Activated T-cell treated with anti-CD3 and anti-CD28 coated beads for 1 hour (primary cell): ENCODE measurements around the gene OR52H1.

Experiments
- DNase-seq: peaks from one replicate; pipeline ENCODE4 v3.0.0-alpha.2; 2020; ENCODE audit warnings: low read depth

OR52H1 gene

DNA sequence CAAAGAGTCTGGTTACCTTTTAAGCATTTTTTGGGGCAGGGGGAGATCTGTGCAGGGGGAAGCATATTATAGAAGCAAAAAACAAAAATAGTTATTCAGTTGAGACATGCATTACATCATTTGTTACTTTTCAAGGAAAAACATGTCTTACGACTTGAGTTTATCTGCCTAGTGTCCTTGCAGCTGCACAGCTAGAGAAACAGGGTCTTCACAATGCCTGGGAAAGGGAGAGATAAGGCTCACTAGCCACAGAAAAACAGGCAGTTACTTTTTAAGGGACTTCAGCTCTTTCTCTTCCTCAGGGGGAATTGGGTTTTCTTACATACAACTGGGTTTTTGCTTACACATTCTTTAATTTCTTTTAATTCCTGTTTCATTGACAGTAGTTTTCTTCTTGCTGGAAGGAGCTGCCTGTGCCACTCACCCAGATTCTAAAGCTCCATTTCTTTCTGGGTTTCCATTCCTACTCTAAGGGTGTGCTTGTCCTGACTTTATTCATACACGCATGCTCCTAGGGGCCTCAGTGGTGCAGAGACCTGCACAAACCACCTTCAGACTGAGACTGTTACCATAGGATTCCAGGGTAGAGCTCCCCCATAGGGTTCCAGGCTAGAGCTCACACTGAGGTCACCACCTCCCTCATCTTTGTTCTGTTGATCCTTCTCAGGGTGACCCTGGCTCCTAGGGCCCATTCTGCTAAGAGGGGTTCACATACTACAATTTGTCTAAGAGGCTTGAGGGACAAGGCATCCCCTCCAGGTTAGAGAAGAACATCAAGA is 17.1 kb downstream of the OR52H1 start:
- DNase-seq: no peak

DNA sequence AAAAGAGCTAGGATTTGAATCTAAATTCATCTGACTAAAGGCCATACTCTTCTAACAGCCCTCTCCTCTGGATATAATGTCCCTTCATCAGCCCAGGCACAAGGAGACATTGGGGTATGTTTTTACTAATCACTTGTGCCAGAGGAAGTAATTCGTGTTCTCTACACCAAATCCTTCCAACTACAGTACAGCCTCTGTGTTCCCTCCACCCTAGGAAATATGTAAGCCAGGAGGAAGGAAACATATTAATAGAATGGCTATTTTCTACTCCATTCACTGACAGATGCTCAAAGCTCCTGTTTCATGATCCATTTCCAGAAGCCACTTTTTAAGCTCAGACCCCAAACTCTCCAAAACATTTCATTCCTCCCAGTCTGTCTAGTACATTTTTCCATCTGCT is 19.8 kb downstream of the OR52H1 start:
- no peak for DNase-seq

DNA sequence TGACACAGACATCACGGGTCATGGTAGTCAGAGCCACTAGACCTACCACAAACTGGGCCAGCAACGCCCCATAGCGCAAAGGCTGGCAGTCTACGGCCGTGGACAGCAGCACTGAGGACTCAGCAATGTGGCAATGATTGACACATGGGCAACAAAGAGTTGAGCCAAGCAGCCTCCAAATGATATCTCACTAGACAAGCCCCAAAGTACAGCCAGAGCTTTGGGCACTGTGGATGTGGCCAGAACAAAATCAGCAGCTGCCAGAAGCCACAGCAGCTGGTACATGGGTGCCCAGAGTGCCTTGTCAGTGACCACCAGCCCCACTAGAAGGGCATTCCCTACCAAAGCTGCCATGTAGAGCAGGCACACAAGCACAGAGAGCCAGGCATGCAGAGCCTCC is 20.6 kb downstream of the OR52H1 start:
- no peak for DNase-seq

DNA sequence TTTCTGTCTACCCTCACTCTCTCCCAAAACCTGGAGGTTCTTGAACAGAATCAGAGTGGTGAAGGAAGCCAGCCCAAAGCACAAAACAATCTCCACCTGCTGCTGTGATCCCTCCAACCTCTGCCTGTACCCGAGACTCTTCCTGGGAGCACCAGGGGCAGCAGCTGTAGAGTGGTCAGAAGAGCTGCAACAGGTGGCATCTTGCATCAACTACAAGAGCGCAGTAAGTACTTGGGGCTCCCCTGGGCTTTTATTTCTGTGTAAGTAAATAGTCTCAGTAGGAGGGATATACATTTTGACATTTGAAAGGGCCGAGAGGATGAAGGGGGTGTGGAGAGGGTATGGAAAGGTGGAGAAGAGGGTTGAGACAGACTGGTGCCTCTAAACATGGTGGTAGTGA is 23.6 kb downstream of the OR52H1 start:
- no peak for DNase-seq

DNA sequence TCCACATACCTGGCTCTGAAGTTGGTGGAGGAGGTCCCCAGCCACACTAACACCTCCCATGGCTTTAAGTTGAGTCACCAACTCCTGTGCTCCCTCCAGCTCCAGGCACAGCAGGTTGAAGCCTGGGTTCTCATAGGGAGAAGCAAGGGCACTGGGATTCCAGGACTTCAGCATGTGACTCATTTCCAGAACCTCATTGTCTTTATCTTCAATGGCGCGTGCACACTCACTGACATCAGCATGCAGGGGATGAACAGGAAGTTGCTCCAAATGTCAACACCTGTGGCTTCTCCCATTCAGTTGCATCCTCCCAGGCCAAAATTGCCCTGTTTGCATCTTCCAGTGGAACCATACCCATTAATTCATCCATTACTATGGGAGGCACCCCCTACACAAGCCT is 26.0 kb downstream of the OR52H1 start:
- no peak for DNase-seq

DNA sequence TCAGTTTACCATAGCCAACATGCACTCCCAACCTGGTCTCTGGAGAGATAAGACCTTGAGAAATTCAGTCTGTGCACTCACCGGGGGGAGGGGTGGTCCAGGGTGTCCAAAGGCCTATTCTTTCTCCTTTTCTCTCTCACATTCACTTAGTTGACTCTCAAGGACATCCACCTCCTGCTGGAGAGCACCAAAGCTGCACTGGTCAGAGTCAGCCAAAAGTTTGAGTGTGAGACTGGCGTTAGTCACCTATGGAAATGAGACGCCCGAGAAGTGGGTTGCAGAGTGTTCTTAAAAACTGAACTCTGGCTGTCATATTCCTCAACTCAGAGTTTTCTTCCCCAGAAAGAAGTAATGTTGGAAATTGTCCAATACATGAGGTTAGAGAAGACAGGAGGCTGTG is 26.8 kb downstream of the OR52H1 start:
- no peak for DNase-seq

DNA sequence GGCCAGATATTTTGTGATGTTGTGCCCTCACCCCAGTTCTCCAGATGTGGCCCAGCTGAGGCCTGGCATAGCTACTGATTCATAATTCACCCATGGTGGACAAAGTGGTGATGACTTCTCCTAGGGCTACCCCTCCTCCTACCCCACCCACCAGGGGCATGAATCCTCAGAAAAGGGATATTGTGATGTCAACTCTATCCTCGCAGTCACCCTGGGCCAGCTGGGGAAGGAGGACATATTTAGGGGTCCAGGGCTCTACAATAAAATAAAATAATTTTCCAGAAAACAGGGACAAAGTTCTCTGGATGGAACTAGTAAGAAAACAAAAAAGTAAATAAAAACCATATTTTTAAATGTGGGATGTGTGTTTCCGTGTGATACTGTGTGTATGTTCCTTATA is 31.7 kb downstream of the OR52H1 start, which contains the start of gene UBQLNL:
Gene UBQLNL (minus strand): TSS at position 101 of the 400 bp plus-strand sequence. CDS start 258 bp downstream, outside the sequence.
- no peak for DNase-seq

DNA sequence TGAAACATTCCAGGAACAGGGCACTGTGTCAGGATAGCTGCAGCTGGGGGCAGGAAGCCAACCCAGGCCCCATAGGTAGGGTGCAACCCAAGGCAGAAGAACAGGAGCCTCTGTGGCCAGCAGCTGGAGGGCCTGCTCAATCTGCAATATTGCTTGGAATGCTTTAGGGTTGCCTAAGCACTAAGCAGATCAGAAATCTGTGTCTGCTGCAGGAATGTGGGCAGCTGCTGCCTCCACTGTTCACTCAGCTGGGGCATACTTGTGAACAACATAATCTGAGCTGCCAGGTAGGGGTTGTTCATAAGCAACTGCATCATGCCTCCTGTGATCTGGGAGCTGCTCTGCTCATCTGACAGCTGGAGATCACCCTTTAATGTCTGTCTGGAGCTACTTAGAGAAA is 33.5 kb downstream of the OR52H1 start:
- DNase-seq: no peak

DNA sequence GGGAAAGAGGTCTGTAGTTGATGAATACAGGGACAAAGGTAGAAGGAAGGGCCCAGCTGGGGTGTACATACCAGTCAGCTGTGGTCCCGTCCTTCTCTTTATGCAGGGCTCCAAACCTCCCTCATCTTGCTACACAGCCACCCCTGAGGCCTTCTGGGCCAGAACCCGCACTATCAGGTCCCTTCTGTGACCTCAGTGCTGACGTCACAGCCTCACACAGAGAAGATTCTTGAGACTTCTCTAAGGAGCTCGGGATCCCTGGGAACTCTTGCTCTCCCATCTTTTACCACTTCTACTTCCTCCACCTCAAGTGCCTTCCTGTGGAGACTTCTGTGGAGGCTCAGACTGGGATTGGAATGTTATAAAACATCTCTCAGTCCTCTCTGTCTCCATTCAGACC is 38.5 kb downstream of the OR52H1 start, which contains the start of gene UBQLN3:
Gene UBQLN3 (minus strand): TSS at position 155 of the 400 bp plus-strand sequence. CDS start 399 bp downstream, outside the sequence.
- DNase-seq: no peak

DNA sequence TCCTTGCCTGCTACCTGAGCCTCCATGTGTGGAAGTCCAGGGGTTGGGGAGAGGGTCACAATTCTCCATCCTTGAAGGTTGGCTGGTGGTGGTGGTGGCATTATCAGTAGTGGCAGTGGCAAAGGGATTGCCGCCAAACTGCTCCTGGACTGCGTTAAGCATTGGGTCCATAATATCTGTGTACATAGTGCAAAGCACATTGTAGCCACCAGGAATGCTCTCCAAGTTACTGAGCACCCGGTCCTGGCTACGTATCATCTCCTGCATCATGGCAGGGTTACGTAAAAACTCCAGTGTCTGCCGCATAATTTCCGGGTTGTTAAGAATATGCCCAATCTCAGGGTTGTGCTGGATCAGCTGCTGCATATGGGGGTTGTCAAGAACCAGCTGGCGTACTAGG is 39.7 kb downstream of the OR52H1 start:
- DNase-seq: no peak

DNA sequence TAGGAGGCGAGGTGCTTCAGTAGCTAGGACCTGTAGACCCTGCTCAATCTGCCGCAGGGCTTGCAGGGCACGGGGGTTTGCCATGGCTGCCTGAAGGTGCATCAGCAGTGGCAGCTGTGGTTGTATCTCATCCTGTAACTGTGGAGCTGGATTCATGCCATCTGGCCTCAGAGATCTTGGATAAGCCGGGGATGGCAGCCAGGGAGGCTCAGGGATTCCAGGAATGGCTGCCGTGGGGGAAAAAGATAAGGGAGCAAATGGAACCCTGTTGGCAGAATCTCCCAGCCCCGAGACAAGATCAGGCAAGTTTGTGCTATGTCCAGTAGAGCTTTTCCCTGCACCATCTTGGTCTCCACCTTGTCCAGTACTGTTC is 40.4 kb downstream of the OR52H1 start:
- no peak for DNase-seq

DNA sequence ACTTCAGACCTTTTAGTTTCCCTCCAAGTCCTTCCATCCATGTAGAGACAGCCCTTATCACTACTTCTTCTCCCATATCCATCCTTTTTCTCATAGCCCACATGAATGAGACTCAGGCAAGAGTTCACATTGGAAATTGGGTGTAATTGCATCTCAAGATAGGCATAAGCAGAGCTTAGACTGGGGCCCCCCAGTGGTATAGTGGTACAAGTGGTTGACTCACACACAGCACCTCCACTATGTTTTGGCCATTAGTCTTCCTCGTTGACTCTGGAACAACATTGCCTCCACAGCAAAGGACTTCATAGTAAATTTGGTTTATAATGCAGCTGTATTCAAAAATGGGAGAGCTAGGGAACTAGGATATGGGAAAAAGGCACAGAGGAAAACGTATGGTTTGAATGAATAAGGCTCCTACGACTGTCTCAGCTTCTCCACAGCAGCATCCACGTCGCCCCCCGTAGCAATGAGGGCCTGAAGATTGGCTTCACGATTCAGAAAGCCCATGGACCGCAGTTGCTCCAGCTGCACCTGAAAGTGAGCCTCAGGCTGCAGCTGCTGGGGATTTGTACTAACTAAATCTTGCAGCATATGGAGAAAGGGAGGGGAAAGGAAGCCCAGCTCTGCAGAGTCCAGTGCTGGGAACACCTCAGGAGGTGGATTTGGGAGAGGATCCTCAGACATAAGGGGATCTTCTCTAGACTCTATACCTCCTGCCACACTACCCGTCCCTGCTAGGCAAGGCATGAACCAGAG is 41.0 kb downstream of the OR52H1 start:
- DNase-seq: no peak

DNA sequence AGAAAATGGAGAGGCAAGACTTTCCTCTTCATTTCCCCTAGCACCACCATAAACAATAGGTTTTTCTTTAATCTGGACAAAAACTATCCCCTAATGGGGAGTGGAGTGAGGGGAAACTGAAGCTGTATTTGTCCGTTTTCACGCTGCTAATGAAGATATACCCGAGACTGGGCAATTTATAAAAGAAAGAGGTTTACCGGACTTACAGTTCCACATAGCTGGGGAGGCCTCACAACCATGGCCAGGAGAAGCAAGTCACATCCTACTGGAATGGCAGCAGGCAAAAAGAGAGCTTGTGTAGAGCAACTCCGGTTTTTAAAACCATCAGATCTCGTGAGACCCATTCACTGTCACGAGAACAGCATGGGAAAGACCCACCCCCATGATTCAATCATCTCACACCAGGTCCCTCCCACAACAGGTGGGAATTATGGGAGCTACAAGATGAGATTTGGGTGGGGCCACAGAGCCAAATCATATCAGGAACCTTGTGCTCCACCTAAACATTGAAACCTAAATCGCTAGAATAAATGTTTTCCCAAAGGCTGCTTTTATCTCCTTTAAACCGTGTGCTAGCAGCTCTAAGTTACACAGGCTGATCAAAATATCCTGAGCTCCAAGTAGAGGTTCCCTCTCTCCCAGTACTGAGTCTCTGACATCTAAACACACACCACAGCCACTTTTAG is 42.8 kb downstream of the OR52H1 start:
- no peak for DNase-seq

DNA sequence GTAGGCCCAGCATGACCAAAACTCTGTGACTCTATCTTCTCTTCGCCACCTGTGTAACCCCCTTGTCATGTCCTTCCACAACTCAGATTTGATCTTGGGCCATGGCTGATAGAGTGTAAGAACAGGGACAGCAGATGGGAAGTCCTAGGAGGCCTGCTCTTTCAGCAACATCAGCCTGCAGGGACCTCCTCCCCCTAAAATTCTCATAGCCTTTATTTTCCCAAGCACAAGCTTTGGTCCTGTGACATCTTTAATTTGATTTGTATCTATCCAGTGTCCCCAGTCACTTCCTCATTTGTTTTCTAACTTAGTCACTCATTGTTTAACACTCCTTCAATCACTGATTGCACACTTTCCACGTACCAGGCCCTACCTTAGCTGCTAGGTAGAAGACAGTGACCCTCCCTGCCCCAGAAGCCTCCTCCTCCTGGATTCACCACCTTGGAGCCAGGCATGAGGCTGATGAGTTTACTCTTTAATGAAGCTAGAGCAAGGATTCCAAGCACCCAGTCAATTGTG is 43.9 kb downstream of the OR52H1 start:
- DNase-seq: no peak

DNA sequence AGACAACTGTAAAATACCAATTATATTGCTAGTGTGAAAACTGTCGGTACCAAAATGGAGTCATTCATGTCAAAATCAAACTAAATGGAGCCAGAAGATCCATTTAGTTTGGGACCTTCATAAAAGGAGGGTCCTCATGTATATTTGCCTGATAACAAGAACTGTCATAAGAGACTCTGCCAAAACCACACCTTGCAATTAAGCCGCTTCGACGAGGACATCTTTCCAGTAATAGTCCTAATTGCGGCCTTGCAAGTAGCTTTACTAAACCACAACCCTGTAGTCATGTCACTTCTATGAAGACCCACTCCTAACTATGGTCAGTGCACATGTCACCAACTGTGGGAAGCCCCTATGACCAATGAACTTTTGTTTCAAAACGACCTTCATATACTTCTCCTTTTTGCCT is 47.9 kb downstream of the OR52H1 start:
- DNase-seq: no peak

DNA sequence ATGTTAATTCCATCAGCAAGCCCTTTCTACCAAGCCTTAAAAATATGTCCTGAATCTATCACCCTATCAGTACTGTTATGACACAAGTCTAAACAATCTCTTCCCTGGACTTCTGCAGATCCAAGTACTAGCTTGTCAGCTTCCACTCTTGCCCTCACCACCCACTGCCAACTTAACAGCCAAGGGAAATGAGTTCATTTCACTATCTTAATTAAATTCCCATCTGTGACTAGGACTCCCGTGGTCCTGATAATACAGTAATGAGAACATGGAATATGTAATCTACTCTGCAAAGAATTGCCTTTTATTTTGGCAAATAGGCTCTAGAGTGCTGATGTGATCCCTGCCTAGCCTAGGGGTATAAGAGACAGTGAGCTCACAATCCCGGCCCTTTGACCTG is 48.7 kb downstream of the OR52H1 start:
- DNase-seq: no peak
